Measurements from ENCODE around the gene CELA2B.

The CELA2B gene

DNA sequence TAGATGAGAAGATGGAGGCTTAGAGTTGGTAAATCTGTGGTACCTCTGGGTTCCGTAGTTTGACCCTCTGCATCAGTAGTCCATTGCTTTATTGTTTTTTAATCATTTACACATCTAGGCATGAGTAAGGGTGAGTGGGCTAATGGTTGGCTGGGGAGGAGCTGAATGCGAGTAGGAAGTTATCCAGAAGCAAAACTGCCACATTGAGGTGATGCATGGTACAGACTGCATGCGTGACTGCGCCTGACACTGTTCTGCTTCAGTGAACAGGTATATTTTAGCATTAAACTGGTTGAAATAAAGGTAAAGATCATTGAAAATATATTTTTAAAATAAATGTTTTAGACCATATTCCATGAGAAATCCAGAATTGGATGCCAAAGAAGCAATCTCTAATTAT lies 55.1 kb downstream of the CELA2B start:
- TF ChIP-seq OSR1 (CRISPR knock-in tag; IDR thresholded peaks at IDR 0.05) = no peak
- TF ChIP-seq ISL1 (CRISPR knock-in tag; IDR thresholded peaks at IDR 0.05) = no peak
- TF ChIP-seq, protein P1, sequence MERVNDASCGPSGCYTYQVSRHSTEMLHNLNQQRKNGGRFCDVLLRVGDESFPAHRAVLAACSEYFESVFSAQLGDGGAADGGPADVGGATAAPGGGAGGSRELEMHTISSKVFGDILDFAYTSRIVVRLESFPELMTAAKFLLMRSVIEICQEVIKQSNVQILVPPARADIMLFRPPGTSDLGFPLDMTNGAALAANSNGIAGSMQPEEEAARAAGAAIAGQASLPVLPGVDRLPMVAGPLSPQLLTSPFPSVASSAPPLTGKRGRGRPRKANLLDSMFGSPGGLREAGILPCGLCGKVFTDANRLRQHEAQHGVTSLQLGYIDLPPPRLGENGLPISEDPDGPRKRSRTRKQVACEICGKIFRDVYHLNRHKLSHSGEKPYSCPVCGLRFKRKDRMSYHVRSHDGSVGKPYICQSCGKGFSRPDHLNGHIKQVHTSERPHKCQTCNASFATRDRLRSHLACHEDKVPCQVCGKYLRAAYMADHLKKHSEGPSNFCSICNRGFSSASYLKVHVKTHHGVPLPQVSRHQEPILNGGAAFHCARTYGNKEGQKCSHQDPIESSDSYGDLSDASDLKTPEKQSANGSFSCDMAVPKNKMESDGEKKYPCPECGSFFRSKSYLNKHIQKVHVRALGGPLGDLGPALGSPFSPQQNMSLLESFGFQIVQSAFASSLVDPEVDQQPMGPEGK (CRISPR knock-in tag; IDR thresholded peaks at IDR 0.05; ENCODE audit: borderline replicate concordance) = no peak
- TF ChIP-seq ARNTL (CRISPR knock-in tag; IDR thresholded peaks at IDR 0.05; ENCODE audit: borderline replicate concordance, low read depth) = no peak
- no peak for TF ChIP-seq ESRRG (CRISPR knock-in tag; IDR thresholded peaks at IDR 0.05)
- no peak for TF ChIP-seq TCF4 (CRISPR knock-in tag; IDR thresholded peaks at IDR 0.05; ENCODE audit: borderline replicate concordance)
- TF ChIP-seq ZNF70 (CRISPR knock-in tag; IDR thresholded peaks at IDR 0.05) = no peak
- no peak for TF ChIP-seq RARB (CRISPR knock-in tag; IDR thresholded peaks at IDR 0.05)
- no peak for TF ChIP-seq ZNF565 (CRISPR knock-in tag; conservative IDR thresholded peaks at IDR 0.05; ENCODE audit: low read depth)
- TF ChIP-seq, protein P2, sequence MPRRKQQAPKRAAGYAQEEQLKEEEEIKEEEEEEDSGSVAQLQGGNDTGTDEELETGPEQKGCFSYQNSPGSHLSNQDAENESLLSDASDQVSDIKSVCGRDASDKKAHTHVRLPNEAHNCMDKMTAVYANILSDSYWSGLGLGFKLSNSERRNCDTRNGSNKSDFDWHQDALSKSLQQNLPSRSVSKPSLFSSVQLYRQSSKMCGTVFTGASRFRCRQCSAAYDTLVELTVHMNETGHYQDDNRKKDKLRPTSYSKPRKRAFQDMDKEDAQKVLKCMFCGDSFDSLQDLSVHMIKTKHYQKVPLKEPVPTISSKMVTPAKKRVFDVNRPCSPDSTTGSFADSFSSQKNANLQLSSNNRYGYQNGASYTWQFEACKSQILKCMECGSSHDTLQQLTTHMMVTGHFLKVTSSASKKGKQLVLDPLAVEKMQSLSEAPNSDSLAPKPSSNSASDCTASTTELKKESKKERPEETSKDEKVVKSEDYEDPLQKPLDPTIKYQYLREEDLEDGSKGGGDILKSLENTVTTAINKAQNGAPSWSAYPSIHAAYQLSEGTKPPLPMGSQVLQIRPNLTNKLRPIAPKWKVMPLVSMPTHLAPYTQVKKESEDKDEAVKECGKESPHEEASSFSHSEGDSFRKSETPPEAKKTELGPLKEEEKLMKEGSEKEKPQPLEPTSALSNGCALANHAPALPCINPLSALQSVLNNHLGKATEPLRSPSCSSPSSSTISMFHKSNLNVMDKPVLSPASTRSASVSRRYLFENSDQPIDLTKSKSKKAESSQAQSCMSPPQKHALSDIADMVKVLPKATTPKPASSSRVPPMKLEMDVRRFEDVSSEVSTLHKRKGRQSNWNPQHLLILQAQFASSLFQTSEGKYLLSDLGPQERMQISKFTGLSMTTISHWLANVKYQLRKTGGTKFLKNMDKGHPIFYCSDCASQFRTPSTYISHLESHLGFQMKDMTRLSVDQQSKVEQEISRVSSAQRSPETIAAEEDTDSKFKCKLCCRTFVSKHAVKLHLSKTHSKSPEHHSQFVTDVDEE (CRISPR knock-in tag; IDR thresholded peaks at IDR 0.05) = no peak
- no peak for TF ChIP-seq ZFP30 (CRISPR knock-in tag; IDR thresholded peaks at IDR 0.05)
- no peak for TF ChIP-seq BACH2 (CRISPR knock-in tag; IDR thresholded peaks at IDR 0.05; ENCODE audit: borderline replicate concordance)
- TF ChIP-seq TOX (CRISPR knock-in tag; IDR thresholded peaks at IDR 0.05; ENCODE audit: borderline replicate concordance) = no peak
- TF ChIP-seq ZNF8 (CRISPR knock-in tag; IDR thresholded peaks at IDR 0.05) = no peak
- no peak for TF ChIP-seq PPARA (CRISPR knock-in tag; IDR thresholded peaks at IDR 0.05; ENCODE audit: borderline replicate concordance)
- TF ChIP-seq CSDC2 (CRISPR knock-in tag; IDR thresholded peaks at IDR 0.05) = no peak
- TF ChIP-seq, protein P3, sequence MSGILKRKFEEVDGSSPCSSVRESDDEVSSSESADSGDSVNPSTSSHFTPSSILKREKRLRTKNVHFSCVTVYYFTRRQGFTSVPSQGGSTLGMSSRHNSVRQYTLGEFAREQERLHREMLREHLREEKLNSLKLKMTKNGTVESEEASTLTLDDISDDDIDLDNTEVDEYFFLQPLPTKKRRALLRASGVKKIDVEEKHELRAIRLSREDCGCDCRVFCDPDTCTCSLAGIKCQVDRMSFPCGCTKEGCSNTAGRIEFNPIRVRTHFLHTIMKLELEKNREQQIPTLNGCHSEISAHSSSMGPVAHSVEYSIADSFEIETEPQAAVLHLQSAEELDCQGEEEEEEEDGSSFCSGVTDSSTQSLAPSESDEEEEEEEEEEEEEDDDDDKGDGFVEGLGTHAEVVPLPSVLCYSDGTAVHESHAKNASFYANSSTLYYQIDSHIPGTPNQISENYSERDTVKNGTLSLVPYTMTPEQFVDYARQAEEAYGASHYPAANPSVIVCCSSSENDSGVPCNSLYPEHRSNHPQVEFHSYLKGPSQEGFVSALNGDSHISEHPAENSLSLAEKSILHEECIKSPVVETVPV (CRISPR knock-in tag; IDR thresholded peaks at IDR 0.05) = no peak
- no peak for TF ChIP-seq ZFP3 (CRISPR knock-in tag; IDR thresholded peaks at IDR 0.05)
- ATAC-seq = no peak

DNA sequence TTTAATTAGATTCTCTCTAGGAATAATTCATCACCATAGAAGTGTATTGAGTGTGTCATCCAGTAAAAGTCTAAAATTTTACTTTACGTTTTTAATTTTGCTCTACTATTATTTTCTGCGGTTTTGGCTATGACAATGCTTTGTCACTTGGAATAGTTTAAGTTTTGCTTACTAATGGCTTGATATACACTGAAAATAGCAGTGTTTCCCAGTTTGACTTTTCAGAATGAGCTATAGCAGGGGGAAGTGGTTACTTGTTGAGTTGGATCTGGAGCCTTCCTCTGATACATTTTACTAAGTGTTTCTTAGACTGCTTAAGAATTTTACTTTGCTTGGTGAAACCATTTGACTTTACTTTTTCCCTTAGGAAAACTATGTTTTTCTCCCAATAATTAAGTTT lies 55.8 kb downstream of the CELA2B start:
- ATAC-seq = no peak
- TF ChIP-seq ESRRG (CRISPR knock-in tag; IDR thresholded peaks at IDR 0.05) (no peak), ZC3H10 (CRISPR knock-in tag; IDR thresholded peaks at IDR 0.05) (no peak), OSR1 (CRISPR knock-in tag; IDR thresholded peaks at IDR 0.05) (no peak), ZNF565 (CRISPR knock-in tag; conservative IDR thresholded peaks at IDR 0.05; ENCODE audit: low read depth) (no peak), BACH2 (CRISPR knock-in tag; IDR thresholded peaks at IDR 0.05; ENCODE audit: borderline replicate concordance) (no peak), TOX (CRISPR knock-in tag; IDR thresholded peaks at IDR 0.05; ENCODE audit: borderline replicate concordance) (no peak), ZFP30 (CRISPR knock-in tag; IDR thresholded peaks at IDR 0.05) (no peak), PPARA (CRISPR knock-in tag; IDR thresholded peaks at IDR 0.05; ENCODE audit: borderline replicate concordance) (no peak), ZNF8 (CRISPR knock-in tag; IDR thresholded peaks at IDR 0.05) (no peak), RARB (CRISPR knock-in tag; IDR thresholded peaks at IDR 0.05) (no peak), ARNTL (CRISPR knock-in tag; IDR thresholded peaks at IDR 0.05; ENCODE audit: borderline replicate concordance, low read depth) (no peak), ISL1 (CRISPR knock-in tag; IDR thresholded peaks at IDR 0.05) (no peak)
- TF ChIP-seq, protein P1 (CRISPR knock-in tag; IDR thresholded peaks at IDR 0.05; ENCODE audit: borderline replicate concordance) = no peak
- TF ChIP-seq, protein P2 (CRISPR knock-in tag; IDR thresholded peaks at IDR 0.05) = no peak
- TF ChIP-seq, protein P3 (CRISPR knock-in tag; IDR thresholded peaks at IDR 0.05) = no peak
- TF ChIP-seq, protein P4, sequence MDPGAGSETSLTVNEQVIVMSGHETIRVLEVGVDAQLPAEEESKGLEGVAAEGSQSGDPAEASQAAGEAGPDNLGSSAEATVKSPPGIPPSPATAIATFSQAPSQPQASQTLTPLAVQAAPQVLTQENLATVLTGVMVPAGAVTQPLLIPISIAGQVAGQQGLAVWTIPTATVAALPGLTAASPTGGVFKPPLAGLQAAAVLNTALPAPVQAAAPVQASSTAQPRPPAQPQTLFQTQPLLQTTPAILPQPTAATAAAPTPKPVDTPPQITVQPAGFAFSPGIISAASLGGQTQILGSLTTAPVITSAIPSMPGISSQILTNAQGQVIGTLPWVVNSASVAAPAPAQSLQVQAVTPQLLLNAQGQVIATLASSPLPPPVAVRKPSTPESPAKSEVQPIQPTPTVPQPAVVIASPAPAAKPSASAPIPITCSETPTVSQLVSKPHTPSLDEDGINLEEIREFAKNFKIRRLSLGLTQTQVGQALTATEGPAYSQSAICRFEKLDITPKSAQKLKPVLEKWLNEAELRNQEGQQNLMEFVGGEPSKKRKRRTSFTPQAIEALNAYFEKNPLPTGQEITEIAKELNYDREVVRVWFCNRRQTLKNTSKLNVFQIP (CRISPR knock-in tag; IDR thresholded peaks at IDR 0.05; ENCODE audit: borderline replicate concordance, low read depth) = no peak
- TF ChIP-seq, protein P5, sequence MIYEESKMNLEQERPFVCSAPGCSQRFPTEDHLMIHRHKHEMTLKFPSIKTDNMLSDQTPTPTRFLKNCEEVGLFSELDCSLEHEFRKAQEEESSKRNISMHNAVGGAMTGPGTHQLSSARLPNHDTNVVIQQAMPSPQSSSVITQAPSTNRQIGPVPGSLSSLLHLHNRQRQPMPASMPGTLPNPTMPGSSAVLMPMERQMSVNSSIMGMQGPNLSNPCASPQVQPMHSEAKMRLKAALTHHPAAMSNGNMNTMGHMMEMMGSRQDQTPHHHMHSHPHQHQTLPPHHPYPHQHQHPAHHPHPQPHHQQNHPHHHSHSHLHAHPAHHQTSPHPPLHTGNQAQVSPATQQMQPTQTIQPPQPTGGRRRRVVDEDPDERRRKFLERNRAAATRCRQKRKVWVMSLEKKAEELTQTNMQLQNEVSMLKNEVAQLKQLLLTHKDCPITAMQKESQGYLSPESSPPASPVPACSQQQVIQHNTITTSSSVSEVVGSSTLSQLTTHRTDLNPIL (CRISPR knock-in tag; IDR thresholded peaks at IDR 0.05; ENCODE audit: low read depth) = no peak
